ENCODE data around the gene MFSD6.

The MFSD6 gene

DNA sequence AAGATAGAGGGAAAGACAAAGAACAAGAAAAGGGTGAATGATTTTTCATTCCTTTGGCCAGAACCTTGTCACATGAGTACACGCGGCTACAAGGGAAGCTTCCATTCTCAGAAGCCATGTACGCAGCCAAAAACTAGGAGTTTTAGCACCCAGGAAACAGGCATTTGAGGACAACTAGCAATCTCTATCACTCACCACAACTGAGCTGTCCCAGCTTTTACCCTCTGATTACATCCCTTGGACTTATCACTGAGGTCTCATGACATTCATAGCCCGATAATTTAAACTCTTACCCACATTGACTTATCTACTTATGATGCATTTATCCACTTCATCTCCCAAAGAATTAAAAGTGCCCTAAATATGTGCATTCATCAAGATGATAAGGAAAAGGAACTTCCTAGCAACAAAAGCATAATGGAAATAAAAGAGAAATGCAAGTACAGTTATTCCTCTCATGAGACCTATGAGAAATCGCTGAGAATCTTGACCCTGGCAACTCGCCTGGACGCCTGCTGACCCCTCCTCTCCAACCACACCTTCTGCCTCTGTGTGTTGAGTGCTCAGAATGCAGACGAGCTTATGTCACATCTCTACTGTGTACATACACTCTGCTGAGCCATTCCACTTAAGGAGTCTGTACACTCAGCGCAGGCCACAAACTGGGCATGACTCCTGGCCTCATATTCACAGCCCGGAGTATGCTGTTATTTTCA is 28.7 kb upstream of the MFSD6 start:
- no peak for DNase-seq
- H3K4me1 Mint-ChIP-seq, result no peaks in the 10 kb centered on the region
- no peaks in the 10 kb centered on the region for H3K9me3 Mint-ChIP-seq
- CTCF ChIA-PET, result interaction anchor here (1.0 to 1.5 kb wide), 2 partner anchors 300 to 423 kb away, joined by 3 read pairs; no protein-coding TSS in a partner anchor
- peaks cover 5% of the 10 kb centered on the region for H3K27me3 Mint-ChIP-seq
- no peaks in the 10 kb centered on the region for H3K36me3 Mint-ChIP-seq
- H3K4me3 Mint-ChIP-seq, result no peak overlapping the region
- no peak overlapping the region for H3K27ac Mint-ChIP-seq

DNA sequence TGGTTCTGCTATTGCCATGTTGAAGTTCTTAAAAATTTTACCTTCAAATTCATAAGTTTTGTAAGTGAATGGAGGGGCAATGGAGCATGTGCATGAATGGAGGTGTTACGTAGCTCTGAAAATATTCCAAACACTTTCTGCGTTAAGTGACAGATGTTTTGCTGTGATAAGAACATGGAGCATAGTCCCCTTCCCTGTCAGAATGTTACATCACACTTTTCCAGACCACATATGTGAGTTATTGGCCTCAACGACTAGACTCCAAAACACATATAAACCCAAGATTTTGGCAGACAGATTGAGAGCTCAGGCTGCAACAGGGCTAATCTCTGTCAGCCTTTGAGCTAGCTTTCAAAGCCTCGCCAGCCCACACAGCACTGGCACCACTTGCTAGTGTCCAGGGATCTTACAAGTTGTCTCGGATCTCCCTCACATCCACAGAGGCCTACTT is 27.2 kb upstream of the MFSD6 start:
- no peaks in the 10 kb centered on the region for H3K36me3 Mint-ChIP-seq
- CTCF ChIA-PET, result interaction anchor here (0.9 to 3.2 kb wide), 6 partner anchors 20 to 425 kb away, joined by 3 to 28 read pairs (median 4); no protein-coding TSS in a partner anchor

DNA sequence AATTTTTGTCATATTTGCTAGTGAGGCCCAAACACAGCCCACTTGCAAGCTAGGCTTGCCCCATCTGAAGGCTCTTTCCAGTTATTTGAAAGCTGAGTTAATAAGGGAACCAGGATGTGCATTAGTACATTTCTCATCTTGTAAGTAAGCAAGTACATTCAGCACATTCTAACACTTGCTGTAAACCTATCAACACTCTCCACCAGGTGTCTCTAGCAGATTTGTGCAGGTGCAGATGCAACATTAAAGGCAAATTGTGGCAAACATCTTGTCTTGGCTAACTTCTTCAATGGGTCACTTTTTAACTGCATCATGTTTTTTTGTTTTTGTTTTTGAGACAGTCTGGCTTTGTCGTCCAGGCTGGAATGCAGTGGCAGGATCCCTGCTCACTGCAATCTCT is 25.3 kb upstream of the MFSD6 start:
- Mint-ChIP-seq H3K4me3 (no peak overlapping the region), H3K27me3 (peaks cover 5% of the 10 kb centered on the region), H3K27ac (no peak overlapping the region), H3K4me1 (no peaks in the 10 kb centered on the region), H3K9me3 (no peaks in the 10 kb centered on the region), H3K36me3 (no peaks in the 10 kb centered on the region)
- CTCF ChIA-PET, result interaction anchor here (0.6 to 3.2 kb wide), 9 partner anchors 10 to 426 kb away, joined by 3 to 28 read pairs (median 5); no protein-coding TSS in a partner anchor
- DNase-seq, result peak; percentile 31

More for the DNA sequence above, 27.2 kb upstream of the MFSD6 start:
- H3K27me3 Mint-ChIP-seq, result peaks cover 5% of the 10 kb centered on the region
- H3K9me3 Mint-ChIP-seq, result no peaks in the 10 kb centered on the region
- H3K4me3 Mint-ChIP-seq, result no peak overlapping the region
- DNase-seq, result no peak
- no peaks in the 10 kb centered on the region for H3K4me1 Mint-ChIP-seq
- H3K27ac Mint-ChIP-seq, result no peak overlapping the region

DNA sequence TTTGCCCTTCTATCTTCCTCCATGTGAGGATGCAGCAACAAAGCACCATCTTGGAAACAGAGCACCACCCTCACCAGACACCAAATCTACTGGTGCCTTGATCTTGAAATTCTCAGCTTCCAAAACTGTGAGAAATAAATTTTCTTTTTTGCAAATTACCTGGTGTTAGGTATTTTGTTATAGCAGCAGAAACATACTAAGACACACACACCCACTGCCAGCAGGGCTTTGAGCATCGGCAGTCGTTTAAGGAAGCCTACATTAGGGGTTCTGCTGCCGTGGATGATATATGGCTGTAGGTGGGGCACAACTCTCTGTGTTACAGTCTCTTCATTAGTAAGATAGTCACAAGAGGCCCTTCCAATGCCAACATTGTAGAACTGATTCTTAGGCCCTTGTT is 20.7 kb upstream of the MFSD6 start:
- no peak overlapping the region for H3K27ac Mint-ChIP-seq
- H3K4me1 Mint-ChIP-seq, result no peaks in the 10 kb centered on the region
- DNase-seq, result no peak
- H3K36me3 Mint-ChIP-seq, result no peaks in the 10 kb centered on the region
- no peaks in the 10 kb centered on the region for H3K9me3 Mint-ChIP-seq
- H3K4me3 Mint-ChIP-seq, result no peak overlapping the region
- peaks cover 7% of the 10 kb centered on the region for H3K27me3 Mint-ChIP-seq
- CTCF ChIA-PET, result interaction anchor here (0.6 to 1.3 kb wide), 2 partner anchors 20 to 293 kb away, joined by 4 read pairs; no protein-coding TSS in a partner anchor

DNA sequence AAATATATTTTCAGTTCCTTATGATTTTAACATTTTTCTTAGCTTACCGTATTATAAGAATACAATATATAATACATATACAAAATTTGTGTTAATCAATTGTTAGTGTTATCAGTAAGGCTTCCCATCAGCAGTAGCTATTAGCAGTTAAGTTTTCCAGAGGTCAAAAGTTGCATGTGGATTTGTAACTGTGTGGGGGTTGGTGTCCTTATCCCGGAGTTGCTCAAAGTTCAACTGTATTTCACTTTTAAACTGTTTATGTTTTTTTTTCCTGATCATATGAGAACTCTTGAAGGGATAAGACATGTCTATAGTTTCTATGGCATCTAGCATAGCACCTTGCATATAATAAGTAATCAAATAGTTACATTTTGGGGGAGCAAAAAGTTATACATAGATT is 11.9 kb upstream of the MFSD6 start:
- CTCF ChIA-PET, result interaction anchor here (1.4 to 2.2 kb wide), 2 partner anchors 11 to 12 kb away, joined by 3 to 5 read pairs; no protein-coding TSS in a partner anchor
- no peaks in the 10 kb centered on the region for H3K36me3 Mint-ChIP-seq
- H3K9me3 Mint-ChIP-seq, result no peaks in the 10 kb centered on the region
- H3K27me3 Mint-ChIP-seq, result peaks cover 8% of the 10 kb centered on the region
- no peak overlapping the region for H3K4me3 Mint-ChIP-seq
- no peak for DNase-seq
- H3K27ac Mint-ChIP-seq, result no peak overlapping the region
- no peaks in the 10 kb centered on the region for H3K4me1 Mint-ChIP-seq

DNA sequence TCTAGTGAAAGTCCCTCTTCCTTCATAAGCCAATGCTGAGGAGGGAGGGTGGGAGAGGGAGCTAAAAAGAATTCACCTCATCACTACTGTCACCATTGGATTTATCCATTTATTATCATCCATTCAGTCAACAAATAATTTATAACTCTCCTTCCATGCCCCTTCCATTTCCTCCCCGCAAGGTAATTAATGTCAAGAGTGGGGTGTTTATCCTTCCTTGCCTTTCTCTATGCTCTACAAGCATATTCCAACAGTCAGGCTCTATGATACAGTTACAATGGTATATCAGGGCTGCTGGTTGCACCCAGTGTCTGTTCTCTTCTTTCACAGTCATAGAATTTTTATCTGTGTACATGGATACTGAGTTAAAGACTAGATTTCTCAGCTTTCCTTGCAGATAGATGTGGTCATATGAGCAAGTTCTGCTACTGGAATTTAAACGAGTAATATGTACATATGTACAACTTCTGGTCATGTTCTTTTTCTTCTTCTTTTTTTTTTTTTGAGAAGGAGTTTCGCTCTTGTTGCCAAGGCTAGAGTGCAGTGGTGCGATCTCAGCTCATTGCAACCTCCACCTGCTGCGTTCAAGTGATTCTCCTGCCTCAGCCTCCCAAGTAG is 5.1 kb upstream of the MFSD6 start:
- Mint-ChIP-seq H3K27me3 (no peaks in the 10 kb centered on the region), H3K9me3 (no peaks in the 10 kb centered on the region), H3K4me1 (no peaks in the 10 kb centered on the region), H3K4me3 (no peak overlapping the region), H3K36me3 (no peaks in the 10 kb centered on the region), H3K27ac (no peak overlapping the region)
- CTCF ChIA-PET, result no interaction called here
- no peak for DNase-seq

DNA sequence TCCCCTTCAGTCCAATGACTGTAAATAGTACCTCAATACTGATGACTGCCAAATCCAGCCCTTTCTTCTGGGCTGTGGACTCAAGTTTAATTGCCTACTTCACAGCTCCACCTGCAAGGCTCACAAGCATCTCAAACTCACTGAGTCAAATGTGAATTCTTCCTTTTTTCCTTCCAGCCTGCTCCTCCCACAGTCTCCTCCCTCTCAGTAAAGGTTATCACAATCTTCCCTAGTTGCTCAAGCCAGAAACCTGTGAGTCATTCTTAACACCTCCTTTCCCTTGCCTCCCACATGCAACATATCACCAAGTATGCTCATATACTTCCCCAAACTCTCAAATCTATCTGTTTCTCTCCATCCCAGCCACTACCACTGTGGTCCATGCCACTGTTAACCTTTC is 3.7 kb upstream of the MFSD6 start:
- Mint-ChIP-seq H3K9me3 (no peaks in the 10 kb centered on the region), H3K4me3 (no peak overlapping the region), H3K36me3 (no peaks in the 10 kb centered on the region), H3K4me1 (peaks cover 6% of the 10 kb centered on the region), H3K27me3 (no peaks in the 10 kb centered on the region), H3K27ac (no peak overlapping the region)
- DNase-seq, result no peak
- CTCF ChIA-PET, result no interaction called here

DNA sequence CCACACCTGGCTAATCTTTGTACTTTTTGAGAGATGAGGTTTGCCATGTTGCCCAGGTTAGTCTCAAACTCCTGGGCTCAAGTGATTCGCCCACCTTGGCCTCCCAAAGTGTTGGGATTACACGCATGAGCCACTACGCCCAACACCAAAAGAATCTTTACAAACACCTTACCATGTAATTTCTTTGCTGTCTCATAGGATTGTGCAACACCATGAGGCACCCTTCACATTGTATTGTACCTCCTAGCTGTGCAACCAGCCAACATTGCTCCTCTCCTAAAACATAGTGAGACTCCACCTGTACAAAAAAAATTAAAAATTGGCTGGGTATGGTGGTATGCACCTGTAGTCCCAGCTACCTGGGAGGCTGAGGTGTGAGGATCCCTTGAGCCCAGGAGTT is 3.1 kb upstream of the MFSD6 start:
- Mint-ChIP-seq H3K27ac (no peak overlapping the region), H3K9me3 (no peaks in the 10 kb centered on the region), H3K4me3 (no peak overlapping the region), H3K4me1 (peaks cover 12% of the 10 kb centered on the region), H3K36me3 (no peaks in the 10 kb centered on the region), H3K27me3 (no peaks in the 10 kb centered on the region)
- no peak for DNase-seq
- CTCF ChIA-PET, result no interaction called here

DNA sequence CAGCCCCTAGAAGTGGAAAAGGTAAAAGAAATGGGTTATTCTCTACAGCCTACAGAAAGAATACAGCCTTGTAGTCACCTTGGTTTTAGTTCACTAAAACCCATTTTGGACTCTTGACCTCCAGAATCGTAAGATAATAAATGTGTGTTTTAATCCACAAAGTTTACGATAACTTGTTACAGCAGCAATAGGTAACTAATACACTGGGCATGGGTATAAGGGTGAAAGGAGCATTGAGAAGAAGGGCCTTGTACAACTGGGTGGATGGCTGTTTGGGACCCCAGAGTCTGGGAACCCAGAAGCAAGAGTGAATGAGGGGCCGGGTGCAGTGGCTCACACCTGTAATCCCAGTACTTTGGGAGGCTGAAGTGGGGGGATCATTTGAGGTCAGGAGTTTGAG is 2.2 kb upstream of the MFSD6 start:
- Mint-ChIP-seq H3K36me3 (no peaks in the 10 kb centered on the region), H3K4me1 (peaks cover 20% of the 10 kb centered on the region), H3K4me3 (no peak overlapping the region), H3K27ac (no peak overlapping the region), H3K27me3 (no peaks in the 10 kb centered on the region), H3K9me3 (no peaks in the 10 kb centered on the region)
- CTCF ChIA-PET, result interaction anchor here (1.3 kb wide), 1 partner anchor 273 kb away, joined by 5 read pairs; no protein-coding TSS in a partner anchor
- DNase-seq, result no peak

DNA sequence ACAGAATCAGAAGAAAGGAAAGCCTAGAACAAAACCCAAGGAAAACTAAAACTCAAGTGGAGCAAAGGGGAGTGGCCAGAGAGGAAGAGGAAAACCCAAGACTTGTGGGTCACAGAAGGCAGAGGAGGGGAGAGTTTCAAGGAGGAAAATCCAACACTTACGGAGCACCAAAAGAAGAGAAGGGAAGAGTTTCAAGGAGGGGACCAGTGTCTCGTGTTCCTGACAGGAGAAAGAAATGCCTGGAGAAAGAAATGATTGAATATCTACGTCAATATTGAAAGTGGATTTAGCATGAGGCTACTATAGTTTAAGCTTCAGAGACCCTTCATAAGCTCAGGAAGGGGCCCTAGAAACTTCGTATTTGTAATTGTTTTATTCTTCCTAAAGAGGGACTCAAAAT is 1.4 kb upstream of the MFSD6 start:
- Mint-ChIP-seq H3K27me3 (no peaks in the 10 kb centered on the region), H3K9me3 (no peaks in the 10 kb centered on the region), H3K4me1 (peaks cover 28% of the 10 kb centered on the region), H3K36me3 (peaks cover 4% of the 10 kb centered on the region), H3K4me3 (no peak overlapping the region), H3K27ac (peak overlapping the region; percentile 96)
- CTCF ChIA-PET, result interaction anchor here (0.6 to 1.3 kb wide), 5 partner anchors 11 to 273 kb away, joined by 3 to 5 read pairs (median 3); no protein-coding TSS in a partner anchor
- DNase-seq, result no peak

DNA sequence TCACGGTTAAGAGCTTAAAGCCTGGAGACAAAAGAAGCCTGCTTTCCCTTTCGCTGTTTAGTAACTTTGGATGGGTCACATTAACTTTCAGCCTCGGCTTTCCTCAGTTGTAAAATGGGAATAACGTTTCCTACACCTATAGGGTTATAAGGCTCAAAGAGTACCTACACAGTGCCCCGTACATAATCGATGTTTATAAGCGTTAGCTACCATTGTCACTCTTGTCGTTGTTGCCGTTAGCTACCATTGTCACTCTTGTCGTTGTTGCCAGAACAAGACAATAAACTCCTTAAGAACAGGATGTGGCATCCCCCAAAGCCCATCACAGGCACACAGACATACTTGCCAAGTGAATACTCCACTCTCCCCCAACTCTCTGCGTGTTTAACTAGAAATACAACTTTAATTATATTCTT is 901 bp upstream of the MFSD6 start:
- H3K36me3 Mint-ChIP-seq, result peaks cover 8% of the 10 kb centered on the region
- peak overlapping the region; percentile 96 for H3K27ac Mint-ChIP-seq
- no peaks in the 10 kb centered on the region for H3K9me3 Mint-ChIP-seq
- peaks cover 32% of the 10 kb centered on the region for H3K4me1 Mint-ChIP-seq
- CTCF ChIA-PET, result interaction anchor here (0.6 to 1.3 kb wide), 5 partner anchors 12 to 272 kb away, joined by 3 to 5 read pairs (median 3); no protein-coding TSS in a partner anchor
- peak; percentile 59 for DNase-seq
- H3K27me3 Mint-ChIP-seq, result no peaks in the 10 kb centered on the region
- H3K4me3 Mint-ChIP-seq, result peak overlapping the region; percentile 78

DNA sequence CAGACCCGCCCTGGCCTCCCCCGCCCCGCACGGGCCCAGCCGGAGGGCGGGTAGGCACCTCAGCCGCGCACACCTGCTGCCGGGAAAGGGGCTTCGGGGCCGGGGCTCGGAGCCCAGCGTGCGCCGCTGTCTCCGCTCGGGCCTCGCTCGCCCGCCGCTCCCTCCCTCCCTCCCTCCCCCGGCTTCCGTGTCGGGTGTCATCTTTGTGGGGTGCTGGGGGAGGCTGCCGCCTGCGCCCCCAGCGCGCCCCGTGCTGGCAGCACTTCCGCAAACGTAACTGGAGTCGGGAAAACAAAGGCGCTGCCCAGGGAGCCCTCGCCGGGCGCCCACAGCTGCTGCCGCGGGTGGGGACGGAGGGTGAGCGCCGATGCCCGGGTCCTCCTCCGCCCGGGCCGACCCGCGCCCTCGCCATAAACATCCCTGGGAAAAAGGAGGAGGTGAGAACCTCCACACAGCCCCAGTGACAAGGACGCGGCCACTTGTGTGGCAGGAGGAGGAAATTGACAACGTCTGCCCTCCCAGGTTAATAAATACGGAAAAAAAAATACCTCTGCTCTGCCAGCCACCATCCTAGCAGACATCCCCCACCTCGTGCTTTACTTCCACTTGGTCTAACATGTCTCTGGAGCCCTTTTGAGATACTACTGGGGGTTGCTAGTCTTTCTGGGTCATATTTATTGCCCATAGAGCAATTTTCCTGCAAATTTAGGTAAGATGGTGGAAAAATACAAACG is 550 bp downstream of the MFSD6 start:
- peak; percentile 85 for DNase-seq
- peak overlapping the region; percentile 96 for H3K27ac Mint-ChIP-seq
- H3K4me1 Mint-ChIP-seq, result peaks cover 45% of the 10 kb centered on the region
- H3K4me3 Mint-ChIP-seq, result peak overlapping the region; percentile 89
- H3K36me3 Mint-ChIP-seq, result peaks cover 10% of the 10 kb centered on the region
- no peaks in the 10 kb centered on the region for H3K9me3 Mint-ChIP-seq
- CTCF ChIA-PET, result interaction anchor here (0.7 kb wide), 1 partner anchor 271 kb away, joined by 3 read pairs; no protein-coding TSS in a partner anchor
- no peaks in the 10 kb centered on the region for H3K27me3 Mint-ChIP-seq

DNA sequence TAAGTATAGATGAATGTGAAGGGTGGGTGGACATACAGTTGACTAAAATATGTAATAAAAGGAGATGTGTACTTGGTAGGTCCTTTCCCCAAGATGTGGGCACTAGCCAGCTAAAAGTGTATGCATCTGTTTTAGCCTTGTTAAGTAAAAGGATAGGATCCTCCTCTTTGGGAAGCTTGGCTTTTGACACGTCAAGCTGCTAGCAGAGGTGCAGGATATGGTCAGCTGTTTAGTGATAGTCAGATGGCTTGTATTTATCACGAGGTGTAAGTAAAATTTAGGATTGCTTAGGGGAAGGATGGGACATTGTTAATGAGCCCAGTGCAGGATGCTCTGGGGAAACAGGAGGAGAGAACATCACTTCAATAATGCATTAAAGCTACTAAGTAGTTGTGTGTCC is 1.5 kb downstream of the MFSD6 start:
- Mint-ChIP-seq H3K4me3 (peak overlapping the region; percentile 89), H3K9me3 (no peaks in the 10 kb centered on the region), H3K4me1 (peaks cover 50% of the 10 kb centered on the region), H3K27me3 (no peaks in the 10 kb centered on the region), H3K27ac (peak overlapping the region; percentile 96), H3K36me3 (peaks cover 11% of the 10 kb centered on the region)
- CTCF ChIA-PET, result interaction anchor here (0.7 kb wide), 1 partner anchor 270 kb away, joined by 3 read pairs; no protein-coding TSS in a partner anchor
- DNase-seq, result no peak

DNA sequence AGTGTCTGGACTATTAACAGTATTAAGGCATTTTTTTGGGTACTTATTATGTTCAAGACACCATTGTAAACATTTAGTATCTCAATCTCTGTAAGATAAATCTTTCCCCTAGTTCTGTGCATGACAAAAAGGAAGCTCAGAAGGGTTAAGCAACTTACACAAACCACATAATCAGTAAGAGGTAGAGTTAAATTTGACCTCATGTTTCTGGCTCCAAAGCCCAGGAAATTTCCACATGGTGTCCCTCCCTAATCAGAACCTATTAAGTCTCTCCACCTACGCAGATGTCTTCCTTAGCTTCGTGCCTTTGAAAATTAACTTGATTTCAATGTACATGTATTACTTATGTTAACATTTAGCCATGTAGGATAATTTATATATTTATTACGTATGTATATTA is 2.0 kb downstream of the MFSD6 start:
- H3K36me3 Mint-ChIP-seq, result peaks cover 11% of the 10 kb centered on the region
- DNase-seq, result no peak
- CTCF ChIA-PET, result interaction anchor here (0.8 kb wide), 2 partner anchors 9 to 17 kb away, joined by 3 read pairs; no protein-coding TSS in a partner anchor
- H3K27ac Mint-ChIP-seq, result no peak overlapping the region
- no peaks in the 10 kb centered on the region for H3K9me3 Mint-ChIP-seq
- peaks cover 52% of the 10 kb centered on the region for H3K4me1 Mint-ChIP-seq
- peak overlapping the region; percentile 89 for H3K4me3 Mint-ChIP-seq
- H3K27me3 Mint-ChIP-seq, result no peaks in the 10 kb centered on the region

Data from activated naive CD4-positive, alpha-beta T cell treated with anti-CD3 and anti-CD28 coated beads, Interleukin-2, amount 10 ng/mL, durations not matched to agents 7 days and 5 days (primary cell).